Measurements from ENCODE around the gene ZDHHC5.

GRCh38 chr11:57641011-57641807 lies 26.7 kb upstream of the ZDHHC5 start:
- TF ChIP-seq POLR2A (IDR thresholded peaks at IDR 0.05): no peak
- TF ChIP-seq CTCF (IDR thresholded peaks at IDR 0.05): peak in 5 of 6 experiments; percentile 30 to 55 (median 46)

All from Peyer's patch (tissue), 4 donors.